SK-N-DZ (cell line): ENCODE data around the gene PDE4B.

Experiments
- DNase-seq: peaks from one replicate; pipeline ENCODE4 v3.0.0-alpha.2; 2015; ENCODE audit warnings: low spot score

Gene PDE4B

GRCh38 chr1:66284746-66285145, 492.1 kb downstream of the PDE4B start:
- DNase-seq = no peak

GRCh38 chr1:66285618-66286270, 493.0 kb downstream of the PDE4B start:
- DNase-seq = no peak

- DNase-seq = no peak
Measured at GRCh38 chr1:66286307-66286706, 493.6 kb downstream of the PDE4B start.

- DNase-seq = no peak
Measured at GRCh38 chr1:66288048-66288447, 495.4 kb downstream of the PDE4B start.

GRCh38 chr1:66290761-66291530, 498.3 kb downstream of the PDE4B start:
- no peak for DNase-seq

- DNase-seq = no peak
Measured at GRCh38 chr1:66291531-66291864, 498.8 kb downstream of the PDE4B start.

GRCh38 chr1:66292305-66292704, 499.6 kb downstream of the PDE4B start:
- DNase-seq = no peak

- DNase-seq = no peak
Measured at GRCh38 chr1:66292944-66293343, 500.2 kb downstream of the PDE4B start.

- no peak for DNase-seq
Measured at GRCh38 chr1:66294707-66295370, 502.1 kb downstream of the PDE4B start.

- DNase-seq = no peak
Measured at GRCh38 chr1:66295803-66296202, 503.1 kb downstream of the PDE4B start.

GRCh38 chr1:66296370-66296769, 503.7 kb downstream of the PDE4B start:
- DNase-seq = no peak

- no peak for DNase-seq
Measured at GRCh38 chr1:66296951-66297350, 504.3 kb downstream of the PDE4B start.

GRCh38 chr1:66298464-66298863, 505.8 kb downstream of the PDE4B start:
- DNase-seq = no peak

- DNase-seq = no peak
Measured at GRCh38 chr1:66300280-66300971, 507.7 kb downstream of the PDE4B start.

GRCh38 chr1:66300972-66301451, 508.3 kb downstream of the PDE4B start:
- no peak for DNase-seq

GRCh38 chr1:66302184-66302742, 509.6 kb downstream of the PDE4B start:
- DNase-seq = no peak

GRCh38 chr1:66302815-66303214, 510.1 kb downstream of the PDE4B start:
- no peak for DNase-seq

GRCh38 chr1:66303646-66304045, 511.0 kb downstream of the PDE4B start:
- DNase-seq = no peak

- no peak for DNase-seq
Measured at GRCh38 chr1:66304128-66304527, 511.4 kb downstream of the PDE4B start.

GRCh38 chr1:66305927-66306326, 513.2 kb downstream of the PDE4B start:
- no peak for DNase-seq

GRCh38 chr1:66309006-66309741, 516.5 kb downstream of the PDE4B start:
- no peak for DNase-seq
